ENCODE results near the gene OPCML. TPM values are rescaled to one million over a fixed set of nuclear protein-coding genes. Genes with fewer than 3 reads are reported as not detected.

OPCML gene
- total and polyA plus RNA-seq, 2 donors (not counting 1 experiment from before 2014, with no cell fraction given) = not detected

DNA sequence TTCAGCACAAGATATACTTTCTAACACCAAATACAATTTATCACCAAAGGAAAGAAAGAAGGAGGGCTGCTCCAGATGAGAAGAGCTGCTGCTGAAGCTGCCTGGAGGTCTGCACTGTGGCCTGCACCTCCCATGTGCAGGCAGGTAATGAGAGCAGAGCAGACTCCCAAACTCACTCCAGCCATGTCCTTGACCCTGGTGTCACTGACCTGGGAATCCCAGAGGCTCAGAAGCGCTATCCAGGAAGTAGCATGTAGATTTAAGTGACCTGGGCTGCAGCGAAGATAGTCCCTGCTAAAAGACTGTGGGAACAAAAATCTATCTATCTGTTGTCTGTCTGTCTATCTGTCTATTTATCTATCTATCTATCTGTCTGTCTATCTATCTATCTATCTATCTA lies 816.3 kb downstream of the OPCML start:
- Mint-ChIP-seq H3K27ac (no peak overlapping the region), H3K4me1 (peaks cover 5% of the 10 kb centered on the region), H3K9me3 (ENCODE audit: insufficient read depth) (no peaks in the 10 kb centered on the region), H3K27me3 (no peaks in the 10 kb centered on the region), H3K4me3 (no peak overlapping the region)
- Histone ChIP-seq H4K20me1 (ENCODE audit: control insufficient read depth, insufficient read depth, low read length, poor library complexity, severe bottlenecking) (no peaks in the 10 kb centered on the region), H3K27ac (ENCODE audit: low read length in 2 of 2) (no peak overlapping the region), H3K4me3 (ENCODE audit: control extremely low read depth in 1 of 5, extremely low read depth in 1 of 5, insufficient read depth in 1 of 5, low read depth in 2 of 5, low read length in 4 of 5) (no peak overlapping the region), H2AFZ (ENCODE audit: insufficient read depth, low read depth, low read length, poor library complexity, severe bottlenecking) (no peak overlapping the region), H3K36me3 (replicated peaks in 1 of 2; ENCODE audit: control extremely low read depth in 1 of 2, control insufficient read depth in 1 of 2, extremely low read depth in 1 of 2, insufficient read depth in 2 of 2, low read length in 1 of 2) (no peaks in the 10 kb centered on the region), H3K27me3 (replicated peaks in 1 of 4; ENCODE audit: control extremely low read depth in 1 of 4, control insufficient read depth in 3 of 4, insufficient read depth in 4 of 4, low read length in 3 of 4) (no peaks in the 10 kb centered on the region), H3K4me1 (ENCODE audit: control insufficient read depth in 2 of 2, insufficient read depth in 2 of 2, low read length in 2 of 2) (no peaks in the 10 kb centered on the region), H3K79me2 (ENCODE audit: control insufficient read depth, insufficient read depth, low read length) (no peaks in the 10 kb centered on the region), H3K4me2 (replicated peaks; ENCODE audit: low read depth, low read length, poor library complexity, severe bottlenecking) (no peak overlapping the region), H3K9ac (ENCODE audit: low read length) (no peak overlapping the region), H3K9me3 (ENCODE audit: control extremely low read depth in 1 of 3, control insufficient read depth in 2 of 3, insufficient read depth in 1 of 3, low read length in 2 of 3) (no peaks in the 10 kb centered on the region)
- no peak for ATAC-seq (ENCODE audit: low read depth)
- TF ChIP-seq CTCF (IDR thresholded peaks at IDR 0.05) = no peak
- no peak for TF ChIP-seq EZH2 (IDR thresholded peaks at IDR 0.05; ENCODE audit: borderline replicate concordance, insufficient read depth, low read depth, low read length, poor library complexity, severe bottlenecking)
- CTCF ChIA-PET = no interaction called here
- no peak for DNase-seq
- POLR2A ChIA-PET = no interaction called here
- WGBS (ENCODE audit: insufficient coverage) = no CpG with 5 or more reads among the region's 2 CpGs
- intact Hi-C loops (cut with micrococcal nuclease) = no loop called here

GRCh38 chr11:132714859-132715440 lies 817.4 kb downstream of the OPCML start:
- H4K20me1 ChIP-seq (ENCODE audit: control insufficient read depth, insufficient read depth, low read length, poor library complexity, severe bottlenecking) = no peaks in the 10 kb centered on the region
- no peak overlapping the region for H3K4me3 ChIP-seq (ENCODE audit: control extremely low read depth in 1 of 5, extremely low read depth in 1 of 5, insufficient read depth in 1 of 5, low read depth in 2 of 5, low read length in 4 of 5)
- TF ChIP-seq CTCF (IDR thresholded peaks at IDR 0.05) (no peak), EZH2 (IDR thresholded peaks at IDR 0.05; ENCODE audit: borderline replicate concordance, insufficient read depth, low read depth, low read length, poor library complexity, severe bottlenecking) (no peak)
- DNase-seq (no peak), ATAC-seq (ENCODE audit: low read depth) (no peak)
- Mint-ChIP-seq H3K4me3 (no peak overlapping the region), H3K4me1 (peaks cover 5% of the 10 kb centered on the region), H3K27me3 (no peaks in the 10 kb centered on the region), H3K9me3 (ENCODE audit: insufficient read depth) (no peaks in the 10 kb centered on the region), H3K27ac (no peak overlapping the region)
- no peak overlapping the region for H2AFZ ChIP-seq (ENCODE audit: insufficient read depth, low read depth, low read length, poor library complexity, severe bottlenecking)
- H3K27ac ChIP-seq (ENCODE audit: low read length in 2 of 2) = no peak overlapping the region
- no peak overlapping the region for H3K4me2 ChIP-seq (replicated peaks; ENCODE audit: low read depth, low read length, poor library complexity, severe bottlenecking)
- no peaks in the 10 kb centered on the region for H3K79me2 ChIP-seq (ENCODE audit: control insufficient read depth, insufficient read depth, low read length)
- CTCF ChIA-PET = no interaction called here
- no peak overlapping the region for H3K9ac ChIP-seq (ENCODE audit: low read length)
- POLR2A ChIA-PET = no interaction called here
- H3K27me3 ChIP-seq (replicated peaks in 1 of 4; ENCODE audit: control extremely low read depth in 1 of 4, control insufficient read depth in 3 of 4, insufficient read depth in 4 of 4, low read length in 3 of 4) = no peaks in the 10 kb centered on the region
- H3K4me1 ChIP-seq (ENCODE audit: control insufficient read depth in 2 of 2, insufficient read depth in 2 of 2, low read length in 2 of 2) = no peaks in the 10 kb centered on the region
- no peaks in the 10 kb centered on the region for H3K36me3 ChIP-seq (replicated peaks in 1 of 2; ENCODE audit: control extremely low read depth in 1 of 2, control insufficient read depth in 1 of 2, extremely low read depth in 1 of 2, insufficient read depth in 2 of 2, low read length in 1 of 2)
- WGBS (ENCODE audit: insufficient coverage) = 86% methylated on average over 2 of the region's 4 CpGs
- intact Hi-C loops (cut with micrococcal nuclease) = no loop called here
- no peaks in the 10 kb centered on the region for H3K9me3 ChIP-seq (ENCODE audit: control extremely low read depth in 1 of 3, control insufficient read depth in 2 of 3, insufficient read depth in 1 of 3, low read length in 2 of 3)
